ENCODE results near the gene SF3B3. TPM values are rescaled to one million over a fixed set of nuclear protein-coding genes. Genes with fewer than 3 reads are reported as not detected.
A peak's percentile ranks its signal among the peaks of the same experiment; 100 is the strongest.

Gene SF3B3
- total RNA-seq, 1 donor, result 154 TPM

DNA sequence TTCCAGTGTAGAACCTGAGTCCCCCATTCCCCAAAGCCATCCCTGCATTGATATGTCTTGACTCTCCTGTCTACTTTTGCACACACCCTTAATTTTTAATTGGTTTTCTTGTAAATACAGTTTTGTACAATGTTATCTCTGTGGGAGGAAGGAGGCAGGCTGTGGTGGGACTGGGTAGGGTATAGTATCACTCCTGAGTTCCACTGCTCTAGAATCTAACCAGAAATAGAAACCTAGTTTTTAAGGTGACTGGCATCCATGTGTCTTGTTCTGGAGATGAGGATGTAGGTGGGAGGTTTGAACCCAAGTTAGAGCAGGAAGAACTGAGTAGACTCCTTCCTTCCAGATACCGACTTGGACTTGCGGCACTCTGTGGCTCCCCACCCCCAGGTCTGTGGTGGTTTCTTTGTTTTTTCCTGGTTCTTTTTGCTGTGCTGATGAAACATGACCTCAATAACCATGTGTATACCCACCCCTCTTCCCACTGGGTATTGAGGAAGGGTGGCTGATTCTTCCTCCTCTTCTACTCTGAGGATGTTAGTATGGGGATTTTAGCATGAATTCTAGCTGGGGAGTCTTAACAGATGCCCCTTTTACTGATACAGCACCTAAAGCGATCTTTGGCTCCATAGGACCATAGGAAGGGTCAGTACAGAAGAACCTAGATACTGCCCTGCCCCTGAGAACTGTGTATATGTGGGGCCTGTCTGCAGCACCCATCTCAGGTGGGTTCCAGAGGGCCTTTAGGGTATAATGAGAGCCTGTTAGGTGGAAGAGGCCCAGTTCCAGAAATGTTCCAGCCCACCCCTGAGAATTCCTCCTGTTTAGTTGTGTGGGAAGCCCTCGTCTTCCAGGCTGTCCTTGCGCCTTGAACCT lies 48.7 kb downstream of the SF3B3 start:
- TF ChIP-seq, protein P1, sequence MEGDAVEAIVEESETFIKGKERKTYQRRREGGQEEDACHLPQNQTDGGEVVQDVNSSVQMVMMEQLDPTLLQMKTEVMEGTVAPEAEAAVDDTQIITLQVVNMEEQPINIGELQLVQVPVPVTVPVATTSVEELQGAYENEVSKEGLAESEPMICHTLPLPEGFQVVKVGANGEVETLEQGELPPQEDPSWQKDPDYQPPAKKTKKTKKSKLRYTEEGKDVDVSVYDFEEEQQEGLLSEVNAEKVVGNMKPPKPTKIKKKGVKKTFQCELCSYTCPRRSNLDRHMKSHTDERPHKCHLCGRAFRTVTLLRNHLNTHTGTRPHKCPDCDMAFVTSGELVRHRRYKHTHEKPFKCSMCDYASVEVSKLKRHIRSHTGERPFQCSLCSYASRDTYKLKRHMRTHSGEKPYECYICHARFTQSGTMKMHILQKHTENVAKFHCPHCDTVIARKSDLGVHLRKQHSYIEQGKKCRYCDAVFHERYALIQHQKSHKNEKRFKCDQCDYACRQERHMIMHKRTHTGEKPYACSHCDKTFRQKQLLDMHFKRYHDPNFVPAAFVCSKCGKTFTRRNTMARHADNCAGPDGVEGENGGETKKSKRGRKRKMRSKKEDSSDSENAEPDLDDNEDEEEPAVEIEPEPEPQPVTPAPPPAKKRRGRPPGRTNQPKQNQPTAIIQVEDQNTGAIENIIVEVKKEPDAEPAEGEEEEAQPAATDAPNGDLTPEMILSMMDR (IDR thresholded peaks at IDR 0.05; ENCODE audit: insufficient read depth, low read depth, low read length), result no peak
- peak; percentile 43 for DNase-seq (ENCODE audit: low read depth)
- no peak overlapping the region for H3K4me3 ChIP-seq (ENCODE audit: low read depth, low read length)

DNA sequence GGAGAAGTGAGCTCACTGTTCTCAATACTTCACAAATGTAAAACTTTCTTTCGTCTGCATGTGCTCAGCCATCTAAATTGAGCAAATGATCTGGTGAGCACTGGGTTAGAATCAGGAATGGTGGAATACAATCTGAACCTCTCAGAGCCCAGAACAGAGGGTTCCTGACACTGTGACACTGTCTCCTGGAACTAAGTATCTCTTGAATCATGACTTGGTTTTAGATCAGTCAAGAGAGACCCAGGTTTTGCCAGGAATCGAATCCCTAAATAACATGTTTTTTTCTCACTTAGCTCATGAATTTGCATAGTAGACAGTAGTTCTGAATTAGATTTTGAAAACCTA lies 49.3 kb downstream of the SF3B3 start:
- DNase-seq (ENCODE audit: low read depth), result no peak
- no peak overlapping the region for H3K4me3 ChIP-seq (ENCODE audit: low read depth, low read length)
- TF ChIP-seq, protein P1 (IDR thresholded peaks at IDR 0.05; ENCODE audit: insufficient read depth, low read depth, low read length), result no peak

DNA sequence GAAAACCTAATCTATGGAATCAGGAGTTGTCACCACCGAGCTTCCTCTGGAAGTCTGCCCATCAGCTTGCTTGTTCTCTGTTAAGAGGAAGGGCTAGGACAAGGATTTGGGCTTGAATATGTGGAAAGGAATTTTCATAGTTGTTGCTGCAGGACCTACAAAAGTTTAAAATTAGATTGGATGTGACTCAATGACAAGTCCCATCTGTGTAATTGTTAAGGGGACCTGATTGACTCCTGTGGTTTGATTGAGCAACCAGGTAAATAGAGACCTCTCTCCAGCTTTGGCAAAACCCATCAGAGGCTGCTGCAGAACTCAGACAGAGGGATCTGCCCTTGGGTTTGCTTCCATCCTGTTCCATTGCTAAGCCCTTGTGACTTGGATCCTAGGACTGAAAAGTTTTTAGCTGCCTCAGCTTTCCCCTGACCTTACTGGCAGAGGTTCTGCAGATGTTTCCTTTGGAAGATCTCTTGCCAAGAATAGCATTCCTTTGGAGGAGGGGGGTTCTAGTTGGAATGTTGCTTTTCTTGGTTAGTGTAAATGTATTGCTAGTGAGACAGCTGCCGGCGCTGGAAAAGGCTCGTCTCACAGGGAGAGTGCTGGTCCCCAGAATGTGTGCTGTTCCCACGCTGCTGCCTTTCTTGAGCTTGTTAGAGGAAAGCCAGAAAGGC lies 50.0 kb downstream of the SF3B3 start:
- H3K4me3 ChIP-seq (ENCODE audit: low read depth, low read length), result no peak overlapping the region
- TF ChIP-seq, protein P1 (IDR thresholded peaks at IDR 0.05; ENCODE audit: insufficient read depth, low read depth, low read length), result no peak
- peak; percentile 98 for DNase-seq (ENCODE audit: low read depth)

DNA sequence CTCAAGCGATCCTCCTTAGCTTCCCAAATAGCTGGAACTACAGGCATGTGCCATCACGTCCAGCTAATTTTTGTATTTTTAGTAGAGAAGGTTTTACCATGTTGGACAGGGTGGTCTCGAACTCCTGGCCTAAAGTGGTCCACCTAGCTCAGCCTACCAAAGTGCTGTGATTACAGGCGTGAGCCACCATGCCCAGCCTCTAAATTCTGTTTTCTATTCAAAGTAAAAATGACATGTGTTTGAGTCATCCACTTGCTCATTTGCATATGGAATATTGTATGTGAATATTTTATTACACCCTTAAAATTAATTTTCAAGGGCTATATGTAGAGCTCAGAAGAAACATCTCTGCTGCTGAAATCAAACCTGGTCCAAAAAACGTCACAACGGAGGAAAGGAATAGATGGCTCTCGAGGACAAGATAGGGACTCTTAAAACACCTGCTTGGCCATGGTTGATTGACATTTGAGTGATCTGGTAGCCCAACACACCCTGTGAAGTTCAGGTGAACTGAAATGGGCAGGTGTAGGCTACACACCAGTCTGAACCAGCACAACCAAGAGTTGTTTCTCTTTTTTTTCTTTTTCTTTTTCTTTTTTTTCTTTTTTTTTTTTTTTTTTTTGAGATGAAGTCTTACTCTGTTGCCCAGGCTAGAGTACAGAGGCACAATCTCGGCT lies 51.1 kb downstream of the SF3B3 start:
- DNase-seq (ENCODE audit: low read depth), result no peak
- TF ChIP-seq, protein P1 (IDR thresholded peaks at IDR 0.05; ENCODE audit: insufficient read depth, low read depth, low read length), result no peak
- H3K4me3 ChIP-seq (ENCODE audit: low read depth, low read length), result no peak overlapping the region

DNA sequence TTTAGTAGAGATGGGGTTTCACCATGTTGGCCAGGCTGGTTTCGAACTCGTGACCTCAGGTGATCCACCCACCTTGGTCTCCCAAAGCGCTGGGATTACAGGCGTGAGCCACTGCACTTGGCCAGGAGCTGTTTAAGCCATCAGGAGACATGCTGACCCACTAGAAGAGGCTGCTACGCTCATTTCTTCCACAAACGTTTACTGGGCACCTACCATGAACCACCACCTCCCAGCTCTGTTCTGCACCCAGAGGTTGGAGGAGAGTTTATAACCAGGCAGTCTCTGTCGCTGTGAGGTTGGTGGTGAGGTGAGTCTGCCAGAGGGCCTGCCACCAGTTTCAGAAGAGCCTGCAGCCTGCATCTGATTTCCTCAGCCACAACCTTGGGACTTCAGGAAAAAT lies 51.8 kb downstream of the SF3B3 start:
- TF ChIP-seq, protein P1 (IDR thresholded peaks at IDR 0.05; ENCODE audit: insufficient read depth, low read depth, low read length), result no peak
- H3K4me3 ChIP-seq (ENCODE audit: low read depth, low read length), result no peak overlapping the region
- DNase-seq (ENCODE audit: low read depth), result no peak

DNA sequence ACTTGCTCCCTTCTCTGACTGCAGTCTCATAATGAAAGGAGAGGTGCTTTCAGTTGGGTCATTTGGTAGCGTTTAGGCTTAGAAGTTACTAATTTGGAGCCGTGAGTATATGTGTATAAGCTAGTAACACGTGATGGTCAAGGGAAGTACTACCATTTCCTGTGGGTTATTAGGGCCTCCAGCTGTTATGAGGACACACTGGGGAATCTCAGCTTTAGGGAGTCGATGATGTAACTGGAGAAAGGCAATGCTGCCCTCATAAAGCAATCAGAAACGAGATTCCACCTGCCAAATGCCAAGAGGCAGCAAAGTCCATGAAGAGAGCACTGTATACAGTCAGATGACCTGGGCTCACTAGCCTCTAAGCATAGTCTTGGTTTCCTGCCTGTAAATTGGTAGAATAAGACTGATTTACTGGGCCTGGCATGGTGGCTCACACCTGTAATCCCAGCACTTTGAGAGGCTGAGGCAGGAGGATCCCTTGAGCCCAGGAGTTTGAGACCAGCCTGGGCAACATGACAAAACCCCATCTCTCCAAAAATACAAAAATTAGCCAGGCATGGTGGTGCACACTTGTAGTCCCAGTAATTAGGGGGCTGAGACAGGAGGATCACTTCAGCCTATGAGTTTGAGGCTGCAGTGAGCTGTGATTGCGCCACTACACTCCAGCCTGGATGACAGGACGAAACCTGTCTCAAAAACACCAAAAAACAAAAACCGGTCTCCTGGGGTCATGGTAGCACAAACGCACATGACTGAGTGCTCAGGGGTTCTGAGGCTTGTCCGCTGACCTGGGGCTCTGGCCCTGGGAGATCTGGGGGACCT lies 53.0 kb downstream of the SF3B3 start:
- TF ChIP-seq, protein P1 (IDR thresholded peaks at IDR 0.05; ENCODE audit: insufficient read depth, low read depth, low read length), result no peak
- H3K4me3 ChIP-seq (ENCODE audit: low read depth, low read length), result peak overlapping the region; percentile 23
- DNase-seq (ENCODE audit: low read depth), result peak; percentile 98
